SK-N-SH (cell line): Measurements from ENCODE around the gene CASP9.

Experiments used
- CHD2 ChIP-seq: fragments of 150-350 bp; IDR thresholded peaks from 2 replicates; pipeline ENCODE4 v1.6.1; 2018; ENCODE audit warnings: low read length; ENCODE audit not compliant: partially characterized antibody
- CTCF ChIP-seq: fragments of 200-600 bp; sonication (generic); IDR thresholded peaks from 2 replicates; pipeline ENCODE4 v1.6.1; 2017; ENCODE audit warnings: antibody characterized with exemption, mild to moderate bottlenecking, moderate library complexity
- MAX ChIP-seq: IDR thresholded peaks from 2 replicates; pipeline ENCODE4 v1.4.0; 2012; ENCODE audit warnings: low read depth
- NFIC ChIP-seq: IDR thresholded peaks from 2 replicates; pipeline ENCODE4 v1.4.0; 2012; ENCODE audit warnings: borderline replicate concordance
- NRF1 ChIP-seq: IDR thresholded peaks from 2 replicates; pipeline ENCODE4 v1.6.1; 2012; ENCODE audit warnings: low read depth, mild to moderate bottlenecking, low read length
- POLR2AphosphoS5 ChIP-seq: IDR thresholded peaks from 2 replicates; pipeline ENCODE4 v1.6.1; 2012; ENCODE audit warnings: low read depth, low read length
- RCOR1 ChIP-seq: fragments of 150-350 bp; IDR thresholded peaks from 2 replicates; pipeline ENCODE4 v1.6.1; 2017; ENCODE audit warnings: antibody characterized with exemption, low read length
- REST ChIP-seq: IDR thresholded peaks from 2 replicates; pipeline ENCODE4 v1.6.1; 2012; ENCODE audit warnings: mild to moderate bottlenecking, low read depth, low read length, moderate library complexity
- SMC3 ChIP-seq: IDR thresholded peaks from 2 replicates; pipeline ENCODE4 v1.6.1; 2012; ENCODE audit warnings: low read depth, low read length, improper control_type of control experiment
- YY1 ChIP-seq: IDR thresholded peaks from 2 replicates; pipeline ENCODE4 v1.4.0; 2012; ENCODE audit warnings: low read depth, mild to moderate bottlenecking

- TF ChIP-seq CTCF (no peak), YY1 (no peak), REST (no peak), NRF1 (no peak), RCOR1 (no peak), POLR2AphosphoS5 (no peak), MAX (no peak), NFIC (no peak), SMC3 (no peak), CHD2 (no peak)
Observed at GRCh38 chr1:15531682-15532081, 7.7 kb upstream of the CASP9 start.
